B cell (primary cell): ENCODE results near the gene ECHDC1.

Experiments used
- CTCF ChIP-seq: fragments of 200-600 bp; IDR thresholded peaks from one replicate; pipeline ENCODE4 v1.8.0; 2022; ENCODE audit warnings: antibody characterized with exemption, mild to moderate bottlenecking
- EZH2 ChIP-seq: IDR thresholded peaks from 2 replicates; pipeline ENCODE4 v1.6.1; 2012; ENCODE audit warnings: borderline replicate concordance, low read depth, mild to moderate bottlenecking, moderate library complexity, low read length; ENCODE audit not compliant: insufficient read depth, poor library complexity, severe bottlenecking

- no peak for TF ChIP-seq CTCF
- no peak for TF ChIP-seq EZH2
These were observed 4.5 kb downstream of the ECHDC1 start for GRCh38 chr6:127338936-127339335.
